Activated CD4-positive, alpha-beta T cell treated with anti-CD3 and anti-CD28 coated beads, Interleukin-2, amount 50 U/mL, for 16 hours (primary cell): ENCODE data around the gene SLC37A2.
"Not testable (repeated sequence)": the region's sequence is repeated elsewhere in the genome, so short reads cannot be mapped to it uniquely, and the experiment has no call there.

ENCODE experiments used
- DNase-seq: peaks from one replicate; pipeline ENCODE4 v3.0.0-alpha.2; 2020

Gene SLC37A2

DNA sequence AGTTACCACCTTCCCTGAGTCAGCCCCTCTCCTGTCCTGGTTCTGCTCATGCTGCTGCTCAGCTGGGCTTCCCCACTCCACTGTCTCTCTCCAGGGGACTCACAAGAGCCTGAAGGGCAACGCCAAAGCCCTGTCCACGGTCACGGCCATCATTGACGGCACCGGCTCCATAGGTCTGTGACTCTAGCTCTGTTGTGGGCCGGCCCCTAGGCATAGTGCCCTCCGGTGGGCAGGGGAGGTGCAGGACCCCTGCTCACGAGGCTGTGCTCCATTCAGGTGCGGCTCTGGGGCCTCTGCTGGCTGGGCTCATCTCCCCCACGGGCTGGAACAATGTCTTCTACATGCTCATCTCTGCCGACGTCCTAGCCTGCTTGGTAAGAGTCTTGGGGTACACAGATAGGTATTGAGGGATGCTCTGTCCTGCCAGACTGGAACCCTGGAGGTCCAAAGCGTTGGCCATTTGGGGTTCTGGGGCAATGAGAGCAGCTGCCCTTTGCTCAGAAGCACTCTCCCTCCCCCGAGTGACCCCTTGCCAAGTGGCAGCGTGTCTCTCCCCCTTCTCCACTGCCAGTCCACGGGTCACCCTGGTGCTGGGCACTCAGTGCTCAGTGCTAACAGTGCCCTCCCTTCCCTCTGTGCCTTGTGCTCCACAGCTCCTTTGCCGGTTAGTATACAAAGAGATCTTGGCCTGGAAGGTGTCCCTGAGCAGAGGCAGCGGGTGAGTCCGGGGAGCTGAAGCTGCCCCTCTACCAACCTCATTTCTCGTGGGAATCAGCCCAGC lies 22.4 kb downstream of the SLC37A2 start:
- DNase-seq, result no peak

- no peak for DNase-seq
These were observed 23.7 kb downstream of the SLC37A2 start for GRCh38 chr11:125086633-125087296.

- DNase-seq, result no peak
These were observed 25.0 kb downstream of the SLC37A2 start for GRCh38 chr11:125088123-125088522.

GRCh38 chr11:125088576-125089455 lies 25.7 kb downstream of the SLC37A2 start:
- no peak for DNase-seq

DNA sequence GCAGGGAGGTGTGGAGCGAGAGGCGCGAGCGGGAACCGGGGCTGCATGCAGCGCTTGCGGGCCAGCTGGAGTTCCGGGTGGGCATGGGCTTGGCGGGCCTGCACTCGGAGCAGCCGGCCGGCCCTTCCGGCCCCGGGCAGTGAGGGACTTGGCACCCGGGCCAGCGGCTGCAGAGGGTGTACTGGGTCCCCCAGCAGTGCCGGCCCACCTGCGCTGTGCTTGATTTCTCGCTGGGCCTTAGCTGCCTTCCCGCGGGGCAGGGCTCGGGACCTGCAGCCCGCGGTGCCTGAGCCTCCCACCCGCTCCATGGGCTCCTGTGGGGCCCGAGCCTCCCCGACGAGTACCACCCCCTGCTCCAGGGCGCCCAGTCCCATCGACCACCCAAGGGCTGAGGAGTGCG lies 26.4 kb downstream of the SLC37A2 start:
- not testable (repeated sequence) for DNase-seq

- DNase-seq, result not testable (repeated sequence)
These were observed 27.0 kb downstream of the SLC37A2 start for GRCh38 chr11:125090151-125090550.

GRCh38 chr11:125090816-125091215 lies 27.7 kb downstream of the SLC37A2 start:
- DNase-seq, result no peak

DNA sequence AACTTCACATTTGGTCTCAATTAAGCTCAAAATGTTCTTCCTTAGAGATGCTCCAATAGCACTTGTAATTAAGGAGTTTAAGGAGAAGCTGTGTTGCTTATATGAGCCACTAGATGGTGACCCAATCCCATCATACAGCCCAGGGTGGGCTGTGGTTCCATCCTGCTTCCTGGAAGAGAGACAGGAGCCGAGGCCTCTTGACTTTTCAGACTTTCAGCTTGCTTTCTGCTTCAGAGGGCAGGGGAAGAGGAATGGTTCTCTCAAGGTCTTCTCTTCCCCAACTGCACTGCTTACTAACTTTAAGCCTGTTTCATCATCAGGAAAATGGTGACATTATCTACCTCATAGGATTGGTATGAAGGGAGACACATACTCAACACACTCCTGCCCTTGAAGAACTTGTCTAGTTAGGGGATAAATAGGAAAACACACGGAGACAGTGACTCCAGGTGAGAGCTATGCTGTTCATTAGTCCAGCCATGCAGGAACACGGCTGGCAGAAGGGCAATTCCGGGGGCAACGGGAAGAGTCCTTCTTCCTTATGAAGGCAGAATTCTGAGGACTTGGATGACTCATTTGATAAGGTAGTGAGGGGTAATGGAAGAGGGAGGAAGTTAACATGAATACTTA lies 28.3 kb downstream of the SLC37A2 start:
- peak; percentile 3 for DNase-seq

DNA sequence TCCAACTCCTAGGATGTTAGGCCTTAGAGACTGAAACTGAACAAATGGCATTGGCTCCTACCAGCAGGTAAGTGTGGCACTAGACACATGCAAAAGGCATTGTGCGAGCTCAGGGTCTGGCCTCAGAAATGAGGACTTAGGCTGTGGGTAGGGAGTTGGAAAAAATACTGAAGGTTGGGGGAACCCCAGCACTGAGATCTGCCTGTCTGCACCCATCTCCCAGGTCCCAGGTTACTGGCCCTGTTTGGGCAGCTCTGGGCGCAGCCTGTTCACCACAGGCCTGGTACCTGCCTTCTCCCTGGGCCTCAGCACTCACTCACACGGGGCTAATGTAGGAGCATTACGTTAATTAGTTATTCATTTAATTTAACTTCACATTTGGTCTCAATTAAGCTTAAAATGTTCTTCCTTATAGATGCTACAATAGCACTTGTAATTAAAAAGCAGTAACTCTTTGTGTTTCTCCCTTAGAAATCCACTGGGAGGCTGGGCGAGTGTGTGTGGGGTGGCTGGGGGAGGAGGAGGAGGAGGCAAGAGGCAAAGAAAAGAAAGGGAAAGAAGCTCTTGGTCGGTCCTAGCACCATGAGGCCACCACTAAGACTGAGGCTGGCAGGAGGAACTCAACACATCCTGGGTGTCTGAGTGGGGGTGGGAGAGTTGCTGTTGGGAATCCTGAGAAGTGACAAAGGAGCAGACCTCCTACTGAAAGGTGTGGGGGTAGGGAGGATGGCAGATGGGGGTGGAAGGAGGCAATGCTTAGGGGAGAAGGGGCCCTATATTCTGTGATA lies 29.0 kb downstream of the SLC37A2 start:
- DNase-seq, result no peak

GRCh38 chr11:125092669-125093068 lies 29.6 kb downstream of the SLC37A2 start:
- DNase-seq, result no peak

GRCh38 chr11:125093502-125093901 lies 30.4 kb downstream of the SLC37A2 start:
- no peak for DNase-seq

- no peak for DNase-seq
These were observed 31.6 kb downstream of the SLC37A2 start for GRCh38 chr11:125094731-125095130.

DNA sequence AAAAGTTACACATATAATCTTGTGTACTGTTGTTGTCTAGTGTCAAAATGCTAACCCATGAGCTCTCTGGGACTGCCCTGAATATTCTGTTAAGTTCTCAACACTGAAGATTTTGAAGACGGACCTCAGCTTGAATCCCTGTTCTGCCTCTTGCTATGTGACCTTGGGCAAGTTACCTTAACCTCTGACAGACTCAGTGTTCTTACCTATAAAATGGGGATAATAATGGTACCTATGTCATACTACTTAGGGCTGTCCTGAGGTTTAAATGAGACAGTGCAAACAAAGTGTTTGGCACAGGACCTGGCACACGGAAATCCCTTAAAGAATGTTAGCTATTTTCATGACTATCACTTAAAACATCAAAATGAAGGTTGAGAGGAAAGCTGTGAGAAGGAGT lies 37.0 kb downstream of the SLC37A2 start:
- DNase-seq, result no peak

GRCh38 chr11:125101596-125101995 lies 38.5 kb downstream of the SLC37A2 start:
- DNase-seq, result no peak

DNA sequence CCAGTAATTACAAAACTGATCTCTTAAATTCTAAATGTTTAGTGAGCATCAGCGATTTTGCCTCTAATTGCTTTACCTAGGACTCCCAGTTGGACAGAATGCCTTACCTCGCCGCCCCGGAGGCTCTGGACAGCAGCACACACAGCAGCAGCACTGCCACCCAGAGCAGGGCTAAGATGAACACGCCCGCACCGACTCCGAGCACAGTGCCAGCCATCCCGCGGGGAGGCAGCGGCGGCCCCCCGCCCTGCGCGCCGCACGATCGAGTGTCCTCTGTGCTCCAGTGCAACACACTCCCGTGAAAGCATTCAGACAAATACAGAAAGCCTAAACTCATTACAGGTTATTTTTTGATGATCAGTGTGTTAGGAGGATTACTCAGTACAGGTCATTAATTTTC lies 38.9 kb downstream of the SLC37A2 start:
- DNase-seq, result no peak

GRCh38 chr11:125102510-125102909 lies 39.4 kb downstream of the SLC37A2 start:
- DNase-seq, result no peak

DNA sequence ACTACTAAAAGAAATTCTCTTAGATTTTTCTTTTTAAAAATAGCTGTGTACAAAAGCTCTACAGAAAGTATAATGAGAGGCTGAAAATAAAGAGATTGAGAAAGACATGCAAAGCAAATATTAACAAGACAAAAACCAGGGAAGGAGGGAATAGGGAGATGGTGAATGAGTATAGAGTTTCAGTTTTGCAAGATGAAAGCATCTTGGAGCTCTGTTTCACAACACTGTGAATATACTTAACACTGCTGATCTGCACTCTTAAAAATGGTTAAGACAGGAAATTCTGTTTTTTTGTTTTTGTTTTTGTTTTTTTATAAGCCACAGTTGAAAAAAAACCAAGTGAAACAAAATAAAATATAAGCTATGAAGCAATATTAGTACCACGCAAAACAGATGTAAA lies 42.8 kb downstream of the SLC37A2 start:
- DNase-seq, result peak; percentile 6

DNA sequence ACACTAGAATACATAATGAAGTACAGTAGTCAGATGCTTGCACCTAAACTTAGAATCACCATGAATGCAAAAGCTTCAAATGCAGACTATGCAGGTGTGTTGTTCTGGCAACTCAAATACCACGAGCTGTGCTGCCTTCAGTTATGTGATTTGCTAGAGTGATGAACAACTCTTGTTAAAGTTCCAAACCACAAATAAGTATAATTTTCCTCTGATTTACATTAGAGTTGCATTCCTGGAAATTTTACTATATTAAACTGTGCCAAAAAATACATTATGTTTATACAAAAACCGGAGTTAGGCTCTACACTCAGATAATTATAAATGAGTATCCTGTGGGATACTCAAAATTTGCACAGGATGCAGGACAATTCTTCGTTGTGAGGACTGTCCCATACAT lies 45.4 kb downstream of the SLC37A2 start:
- DNase-seq, result no peak

DNA sequence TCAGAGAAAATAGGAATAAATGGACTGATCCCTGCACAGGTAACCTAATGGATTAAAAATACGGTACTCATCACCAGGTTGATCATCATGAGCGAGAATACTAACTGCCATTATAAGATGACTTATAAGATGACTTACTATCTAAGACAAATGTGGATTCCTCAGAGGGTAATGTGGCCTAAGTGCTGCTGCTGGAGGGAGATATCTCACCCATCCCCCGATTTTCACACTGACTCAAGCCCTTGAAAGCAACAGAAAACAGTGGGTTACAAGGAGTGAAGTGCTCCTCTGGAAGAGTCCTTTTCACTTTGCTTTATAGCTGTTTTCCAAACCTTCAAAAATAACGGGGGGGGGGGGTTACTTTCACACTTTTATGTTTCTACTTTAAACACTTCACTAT lies 47.4 kb downstream of the SLC37A2 start:
- DNase-seq, result peak; percentile 44

- DNase-seq, result peak; percentile 3
These were observed 47.9 kb downstream of the SLC37A2 start for GRCh38 chr11:125111001-125111342.

GRCh38 chr11:125111343-125112207 lies 48.5 kb downstream of the SLC37A2 start, which contains the start of gene TMEM218:
TMEM218 (minus strand) TSS chr11:125111626; CDS start chr11:125102241, 9,385 bp downstream.
- peak; percentile 99 for DNase-seq
